GM12801 (cell line): Measurements from ENCODE around the gene COX6B1.

ENCODE experiments used
- CTCF ChIP-seq: IDR thresholded peaks from one replicate; pipeline ENCODE4 v1.5.1; 2011; ENCODE audit warnings: control low read depth; ENCODE audit not compliant: insufficient read length; ENCODE audit errors: extremely low read depth

Gene COX6B1

DNA sequence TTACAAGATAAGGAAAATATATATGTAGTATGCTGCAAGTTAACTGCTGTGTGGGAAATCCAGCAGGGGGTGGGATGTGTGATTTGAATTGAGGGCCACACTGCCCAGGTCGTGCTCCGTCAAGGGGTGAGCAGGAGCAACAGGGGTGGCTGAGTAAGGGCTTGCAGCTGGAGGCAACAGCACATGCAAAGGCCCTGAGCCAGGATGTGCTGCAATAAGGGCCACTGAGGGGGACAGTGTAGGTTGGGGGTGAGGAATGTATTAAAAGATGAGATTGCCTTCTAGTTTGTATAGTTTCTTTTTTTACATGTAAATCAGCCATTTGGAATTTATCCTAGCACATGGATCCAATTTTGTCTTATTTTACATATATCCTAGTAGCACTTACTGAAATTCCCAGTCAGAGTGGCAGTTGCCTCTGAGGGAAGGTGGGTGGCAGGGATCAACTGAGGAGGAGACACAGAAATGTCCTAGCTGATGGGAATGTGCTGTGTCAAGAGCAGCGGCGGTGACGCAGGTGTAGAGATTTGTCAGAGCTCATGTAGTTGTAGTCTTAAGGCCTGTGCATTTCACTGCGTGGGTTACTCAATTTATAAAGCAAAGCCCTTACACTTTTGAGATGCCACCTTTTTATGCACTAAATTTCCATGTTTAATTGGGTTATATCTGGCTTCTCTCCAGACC lies 24.7 kb upstream of the COX6B1 start:
- no peak for TF ChIP-seq CTCF

DNA sequence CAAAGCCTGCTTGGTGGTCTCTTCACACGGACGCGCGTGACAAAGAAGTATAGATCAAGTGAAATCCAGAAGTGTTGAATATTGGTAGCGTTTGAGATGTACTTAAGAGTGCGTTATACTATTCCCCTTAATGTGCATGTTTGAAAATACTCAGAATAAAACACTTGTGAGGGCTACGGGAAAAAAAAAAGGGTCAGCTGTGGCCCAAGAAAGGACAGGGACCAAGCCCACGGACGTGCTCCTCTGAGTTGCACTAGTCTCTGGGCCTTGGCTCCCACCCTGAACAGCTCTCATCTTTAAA lies 19.9 kb upstream of the COX6B1 start:
- TF ChIP-seq CTCF: no peak

DNA sequence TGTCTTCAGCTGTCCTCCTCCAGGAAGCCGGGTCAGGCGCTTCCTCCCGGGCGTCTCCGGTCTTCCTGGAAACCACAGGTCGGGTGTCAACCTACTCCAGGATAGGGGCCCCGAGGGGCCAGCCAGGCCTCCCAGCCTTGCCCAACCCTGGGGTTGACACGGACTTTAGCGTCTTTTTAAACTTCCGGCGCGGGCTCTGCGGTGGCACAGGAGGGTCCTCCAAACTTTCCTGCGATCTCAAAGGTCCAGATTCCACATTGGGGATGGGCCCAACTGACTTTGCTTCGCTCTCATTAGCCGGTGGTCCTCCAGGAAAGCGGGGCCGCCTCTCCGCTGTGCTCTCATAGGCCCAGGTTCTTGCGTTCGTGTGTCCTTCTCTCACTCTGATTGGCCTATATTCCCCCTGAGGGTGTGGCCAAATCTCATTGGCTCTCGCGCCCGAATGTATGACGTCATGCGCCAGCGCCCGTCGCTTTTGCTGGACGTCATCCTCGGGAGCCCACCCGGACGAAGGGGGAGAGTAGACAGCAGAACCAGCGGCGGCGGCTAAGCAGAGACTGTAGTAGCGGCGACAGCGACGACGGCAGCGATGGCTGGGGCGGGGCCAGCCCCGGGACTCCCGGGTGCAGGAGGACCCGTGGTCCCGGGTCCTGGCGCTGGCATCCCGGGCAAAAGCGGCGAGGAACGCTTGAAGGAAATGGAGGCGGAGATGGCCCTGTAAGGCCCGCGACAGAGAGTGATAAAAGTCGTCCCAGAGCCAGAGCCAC lies 19.4 kb upstream of the COX6B1 start, which contains the start of gene RBM42:
RBM42 (plus strand) TSS at position 472 of the 767 bp plus-strand sequence; CDS start at position 590, 118 bp downstream.
- no peak for TF ChIP-seq CTCF

DNA sequence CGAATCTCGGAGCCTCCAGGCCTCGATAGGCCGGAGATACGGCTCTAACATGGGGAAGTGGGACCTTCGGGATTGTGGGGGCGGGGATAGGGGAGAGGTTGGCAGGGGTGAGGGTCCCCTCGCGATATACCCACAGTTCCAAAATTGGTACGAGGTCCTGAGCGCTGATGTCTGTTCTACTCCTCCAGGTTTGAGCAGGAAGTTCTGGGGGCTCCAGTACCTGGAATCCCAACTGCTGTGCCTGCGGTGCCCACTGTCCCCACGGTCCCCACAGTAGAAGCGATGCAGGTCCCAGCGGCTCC lies 18.8 kb upstream of the COX6B1 start:
- TF ChIP-seq CTCF: no peak

- no peak for TF ChIP-seq CTCF
Measured at GRCh38 chr19:35633727-35634440, 14.2 kb upstream of the COX6B1 start.

DNA sequence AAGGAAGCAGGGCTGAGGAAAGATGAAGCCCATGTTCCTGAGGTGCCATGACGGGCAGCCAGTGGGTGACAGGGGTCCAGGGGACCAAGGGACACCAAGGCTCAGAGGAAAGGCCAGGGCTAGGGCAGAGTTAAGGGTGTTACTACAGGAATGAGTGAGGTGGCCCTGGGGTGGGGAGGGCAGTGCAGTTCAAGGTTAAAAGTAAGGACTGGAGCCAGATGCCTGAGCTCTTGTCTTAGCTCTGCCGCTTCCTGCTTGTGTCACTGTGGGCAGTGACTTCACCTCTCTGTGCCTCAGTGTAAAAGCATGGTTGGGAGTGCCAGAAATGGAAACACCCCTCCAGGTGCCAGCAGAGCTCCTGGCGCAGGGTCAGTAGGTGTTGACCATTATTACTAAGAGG lies 11.5 kb upstream of the COX6B1 start:
- no peak for TF ChIP-seq CTCF

- TF ChIP-seq CTCF: no peak
Measured at GRCh38 chr19:35637165-35637564, 11.0 kb upstream of the COX6B1 start.
